Cerebellar cortex (tissue), 1 donor: ENCODE measurements around the gene HOXA4.

Experiments
- DNase-seq: peaks from one replicate; pipeline ENCODE4 v3.0.0-alpha.2; 2015; ENCODE audit warnings: low spot score

HOXA4 gene

DNA sequence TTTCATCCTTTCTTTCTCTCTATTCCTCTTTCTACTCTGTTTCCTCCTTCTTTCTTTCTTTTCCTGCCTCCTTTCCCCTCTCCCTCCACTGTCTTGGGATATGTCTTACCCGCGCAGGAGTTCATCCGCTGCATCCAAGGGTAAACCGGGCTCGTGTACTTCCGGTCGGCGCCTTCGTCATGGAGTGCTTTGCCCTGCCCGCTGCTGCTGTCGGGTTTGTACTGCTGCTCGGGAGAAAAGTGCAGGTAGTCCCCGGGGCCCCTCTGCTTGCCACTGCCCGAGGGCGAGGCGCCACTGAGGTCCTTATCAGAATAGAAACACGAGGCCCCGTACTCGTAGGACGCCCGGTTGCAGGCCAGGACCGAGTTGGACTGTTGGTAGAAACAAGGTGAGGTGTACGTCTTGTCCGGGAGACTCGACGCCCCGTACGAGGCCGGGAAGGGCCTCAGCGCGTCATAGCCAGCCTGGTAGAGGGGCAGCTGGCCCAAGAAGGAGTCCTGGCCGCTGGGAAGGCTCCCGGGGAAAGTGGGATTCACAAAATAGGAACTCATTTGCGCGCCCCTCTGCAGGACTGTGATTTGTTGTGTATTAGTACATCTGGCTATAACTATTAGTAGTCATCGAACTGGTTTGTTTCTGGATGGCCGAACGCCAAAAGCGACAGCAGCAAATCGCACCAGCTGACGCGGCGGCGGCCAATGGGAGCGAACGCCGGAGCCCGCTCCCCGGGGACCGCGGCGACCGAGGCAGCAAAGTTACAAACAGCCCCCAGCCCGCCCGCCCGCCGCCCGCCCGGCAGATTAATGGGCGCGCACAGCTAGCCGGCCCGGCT, 16.9 kb upstream of the HOXA4 start, which contains the start of gene HOXA6:
HOXA6 (minus strand) TSS at position 576 of the 832 bp plus-strand sequence; CDS start at position 551, 25 bp downstream.
- no peak for DNase-seq

DNA sequence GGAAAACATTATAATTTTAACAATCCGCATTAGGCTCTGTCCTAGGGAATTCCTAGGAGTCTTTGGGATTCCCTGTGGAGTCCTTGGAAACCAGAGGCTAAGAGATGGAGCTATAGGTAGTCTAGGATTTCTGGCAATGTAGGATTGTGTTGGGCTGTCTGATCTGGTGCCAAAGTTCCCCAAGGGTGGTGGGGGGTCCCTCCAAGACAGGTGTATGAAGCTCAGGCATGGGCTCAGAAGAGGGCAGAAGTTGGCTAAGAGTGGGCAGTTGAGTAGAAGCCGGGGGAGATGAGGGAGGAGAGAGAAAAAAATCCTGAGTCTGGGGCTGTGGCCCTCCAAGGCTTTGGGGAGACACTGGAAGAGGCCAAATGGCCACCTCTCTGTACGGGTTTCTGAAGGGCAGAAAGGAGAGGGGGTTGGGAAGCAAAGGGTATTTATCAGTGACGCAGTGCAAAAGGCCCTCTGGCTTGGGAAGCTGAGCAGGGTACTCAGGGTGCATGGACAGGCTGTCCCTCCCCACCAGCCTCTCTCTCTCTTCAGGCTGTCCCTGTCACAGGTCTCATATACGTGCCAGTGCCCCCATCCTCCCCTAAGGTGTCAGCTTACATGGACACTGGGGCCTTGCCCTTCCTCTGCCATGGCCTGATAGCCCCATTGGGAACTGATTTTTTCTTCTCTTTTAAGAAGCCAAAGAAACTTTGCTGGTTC, 16.1 kb upstream of the HOXA4 start:
- DNase-seq, result no peak

- DNase-seq, result no peak
These were observed 15.4 kb upstream of the HOXA4 start for GRCh38 chr7:27145914-27146412.

DNA sequence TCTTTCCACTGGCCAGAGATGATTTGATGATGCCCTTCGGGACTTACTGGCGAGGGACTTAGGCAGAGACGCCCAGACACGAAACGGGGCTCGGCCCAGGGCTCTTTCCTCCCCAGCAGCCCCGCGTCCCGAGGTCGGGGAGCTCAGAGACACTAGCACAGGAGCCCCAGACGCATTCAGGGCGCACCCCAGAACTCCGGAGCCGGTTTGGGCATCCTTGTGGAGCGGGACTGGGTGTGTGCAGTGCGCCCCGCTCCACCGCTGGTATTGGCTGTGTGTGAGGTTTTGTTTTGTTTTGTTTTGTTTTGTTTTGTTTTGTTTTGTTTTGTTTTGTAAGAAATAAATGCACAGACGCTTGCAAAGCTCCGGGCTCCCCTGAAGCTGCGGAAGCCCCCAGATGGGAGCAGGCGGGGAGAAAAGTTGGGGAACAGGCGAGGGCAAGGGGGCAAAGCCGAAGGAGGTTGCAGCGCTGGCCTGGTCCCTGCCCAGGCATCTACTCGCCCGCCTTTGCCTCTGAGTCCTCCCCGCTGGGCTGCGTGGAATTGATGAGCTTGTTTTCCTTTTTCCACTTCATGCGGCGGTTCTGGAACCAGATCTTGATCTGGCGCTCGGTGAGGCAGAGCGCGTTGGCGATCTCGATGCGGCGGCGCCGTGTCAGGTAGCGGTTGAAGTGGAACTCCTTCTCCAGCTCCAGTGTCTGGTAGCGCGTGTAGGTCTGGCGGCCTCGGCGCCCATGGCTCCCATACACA, 14.8 kb upstream of the HOXA4 start:
- no peak for DNase-seq

DNA sequence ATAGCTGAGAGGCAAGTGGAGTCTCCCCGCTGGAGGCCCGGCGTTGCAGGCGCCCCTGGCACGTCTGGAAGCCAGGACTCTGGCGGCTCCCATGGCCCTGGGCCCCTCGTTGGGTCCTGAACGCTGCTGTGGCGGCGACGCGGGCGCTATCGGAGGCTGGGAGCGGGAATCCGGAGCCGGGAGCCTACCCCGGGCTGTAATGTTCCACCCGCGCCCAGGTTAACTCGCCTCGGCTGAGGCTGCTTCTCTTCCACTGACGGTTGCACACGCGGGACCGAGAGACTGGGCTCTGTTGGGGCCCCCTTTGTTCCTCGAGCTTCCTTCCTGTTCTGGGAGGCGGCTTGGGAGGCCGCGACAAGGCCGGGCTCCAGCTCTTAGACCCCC, 14.2 kb upstream of the HOXA4 start:
- no peak for DNase-seq

GRCh38 chr7:27143950-27144780, 13.6 kb upstream of the HOXA4 start:
- no peak for DNase-seq

DNA sequence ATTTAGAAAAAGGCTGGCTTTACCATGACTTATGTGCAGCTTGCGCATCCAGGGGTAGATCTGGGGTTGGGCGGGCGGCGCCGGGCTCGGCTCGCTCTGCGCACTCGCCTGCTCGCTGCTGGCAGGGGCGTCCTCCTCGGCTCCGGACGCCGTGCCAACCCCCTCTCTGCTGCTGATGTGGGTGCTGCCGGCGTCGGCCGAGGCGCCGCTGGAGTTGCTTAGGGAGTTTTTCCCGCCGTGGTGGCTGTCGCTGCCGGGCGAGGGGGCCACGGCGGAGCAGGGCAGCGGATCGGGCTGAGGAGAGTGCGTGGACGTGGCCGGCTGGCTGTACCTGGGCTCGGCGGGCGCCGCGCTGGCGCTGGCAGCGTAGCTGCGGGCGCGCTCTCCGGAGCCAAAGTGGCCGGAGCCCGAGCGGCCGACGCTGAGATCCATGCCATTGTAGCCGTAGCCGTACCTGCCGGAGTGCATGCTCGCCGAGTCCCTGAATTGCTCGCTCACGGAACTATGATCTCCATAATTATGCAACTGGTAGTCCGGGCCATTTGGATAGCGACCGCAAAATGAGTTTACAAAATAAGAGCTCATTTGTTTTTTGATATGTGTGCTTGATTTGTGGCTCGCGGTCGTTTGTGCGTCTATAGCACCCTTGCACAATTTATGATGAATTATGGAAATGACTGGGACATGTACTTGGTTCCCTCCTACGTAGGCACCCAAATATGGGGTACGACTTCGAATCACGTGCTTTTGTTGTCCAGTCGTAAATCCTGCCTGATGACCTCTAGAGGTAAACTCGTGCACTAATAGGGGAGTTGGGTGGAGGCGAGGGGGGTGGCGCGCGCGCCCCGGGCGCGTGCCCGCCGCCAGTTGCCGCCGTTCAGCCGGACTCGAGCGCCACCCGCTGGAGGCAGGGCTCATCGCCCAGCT, 12.7 kb upstream of the HOXA4 start, which contains the start of gene HOXA5:
HOXA5 (minus strand) TSS at position 659 of the 927 bp plus-strand sequence; CDS start at position 585, 74 bp downstream.
- DNase-seq, result no peak

DNA sequence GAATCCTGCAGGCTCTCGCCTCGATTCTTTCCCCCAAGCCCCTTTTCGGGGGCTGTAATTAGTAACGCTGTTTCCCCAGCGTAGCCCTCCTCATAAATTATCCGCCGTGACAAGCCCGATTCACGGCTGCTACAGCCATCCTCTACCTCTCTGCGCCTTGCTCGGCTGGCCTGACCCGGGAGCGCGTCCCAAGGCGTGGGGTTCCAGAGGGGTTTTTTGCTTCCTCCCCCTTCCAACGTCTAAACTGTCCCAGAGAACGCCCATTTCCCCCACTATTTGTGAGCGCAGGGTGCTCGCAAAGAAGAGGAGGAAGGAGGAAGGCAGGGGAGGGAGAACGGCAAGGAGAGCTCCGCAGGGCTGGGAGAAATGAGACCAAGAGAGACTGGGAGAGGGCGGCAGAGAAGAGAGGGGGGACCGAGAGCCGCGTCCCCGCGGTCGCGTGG, 12.0 kb upstream of the HOXA4 start:
- no peak for DNase-seq

DNA sequence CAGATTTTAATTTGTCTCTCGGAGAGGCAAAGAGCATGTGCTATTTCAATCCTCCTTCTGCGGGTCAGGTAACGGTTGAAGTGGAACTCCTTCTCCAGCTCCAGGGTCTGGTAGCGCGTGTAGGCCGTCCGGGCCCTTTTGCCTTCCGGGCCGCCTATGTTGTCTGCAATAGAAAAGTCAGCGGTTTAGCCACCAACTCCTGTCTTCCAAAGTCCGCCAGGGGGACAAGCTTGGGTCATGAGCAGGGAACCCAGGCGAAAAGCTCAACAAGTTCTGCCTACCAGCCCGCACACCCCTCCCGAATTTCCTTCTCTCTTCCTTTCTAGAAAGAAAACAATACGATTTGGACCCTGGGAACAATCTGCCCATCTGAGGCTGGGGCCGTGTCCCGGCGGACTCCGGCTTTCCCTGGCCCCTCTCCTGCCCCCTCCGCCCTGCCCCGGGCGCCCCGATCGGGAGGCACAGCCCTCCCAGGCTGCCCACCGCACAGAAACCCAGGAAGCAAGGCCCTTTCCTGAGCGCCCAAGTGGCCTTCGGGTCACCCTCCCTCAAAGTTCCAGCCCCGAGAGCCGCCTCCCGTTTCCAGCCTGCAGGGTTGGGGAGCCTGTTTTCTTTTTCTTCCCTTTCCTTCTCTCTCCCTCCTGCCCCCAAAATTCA, 11.5 kb upstream of the HOXA4 start:
- no peak for DNase-seq

DNA sequence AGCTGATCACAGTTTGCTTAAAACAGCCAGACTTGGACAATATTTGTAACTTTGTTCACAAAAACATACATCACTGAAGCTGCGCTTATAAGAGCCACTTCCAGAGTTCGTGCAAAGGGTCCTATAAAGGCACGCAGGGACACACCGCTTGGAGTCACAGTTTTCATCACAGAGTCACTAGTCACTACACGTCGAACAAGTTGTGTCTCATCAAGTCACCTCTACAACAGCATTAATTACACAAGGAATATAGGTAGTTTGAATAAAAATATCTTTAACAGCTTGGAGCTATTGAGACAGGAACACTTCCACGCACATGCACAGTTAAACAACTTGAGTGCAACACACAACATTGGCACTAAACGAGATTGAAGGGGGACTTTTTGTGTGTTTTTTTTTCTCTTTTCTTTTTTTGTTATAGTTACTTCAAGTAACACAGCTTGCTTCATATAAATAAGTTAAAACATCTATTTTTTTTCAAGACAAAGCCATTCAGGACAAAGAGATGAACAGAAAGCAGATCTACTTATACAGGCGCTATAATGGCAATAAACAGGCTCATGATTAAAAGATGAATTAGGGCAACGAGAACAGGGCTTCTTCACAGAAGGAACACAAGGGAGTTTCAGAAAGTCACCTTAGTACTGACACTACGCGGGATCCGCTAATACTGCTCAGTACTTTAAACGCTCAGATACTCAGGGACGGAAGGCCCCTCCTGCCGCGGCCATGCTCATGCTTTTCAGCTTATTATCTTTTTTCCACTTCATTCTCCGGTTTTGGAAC, 10.8 kb upstream of the HOXA4 start:
- no peak for DNase-seq

DNA sequence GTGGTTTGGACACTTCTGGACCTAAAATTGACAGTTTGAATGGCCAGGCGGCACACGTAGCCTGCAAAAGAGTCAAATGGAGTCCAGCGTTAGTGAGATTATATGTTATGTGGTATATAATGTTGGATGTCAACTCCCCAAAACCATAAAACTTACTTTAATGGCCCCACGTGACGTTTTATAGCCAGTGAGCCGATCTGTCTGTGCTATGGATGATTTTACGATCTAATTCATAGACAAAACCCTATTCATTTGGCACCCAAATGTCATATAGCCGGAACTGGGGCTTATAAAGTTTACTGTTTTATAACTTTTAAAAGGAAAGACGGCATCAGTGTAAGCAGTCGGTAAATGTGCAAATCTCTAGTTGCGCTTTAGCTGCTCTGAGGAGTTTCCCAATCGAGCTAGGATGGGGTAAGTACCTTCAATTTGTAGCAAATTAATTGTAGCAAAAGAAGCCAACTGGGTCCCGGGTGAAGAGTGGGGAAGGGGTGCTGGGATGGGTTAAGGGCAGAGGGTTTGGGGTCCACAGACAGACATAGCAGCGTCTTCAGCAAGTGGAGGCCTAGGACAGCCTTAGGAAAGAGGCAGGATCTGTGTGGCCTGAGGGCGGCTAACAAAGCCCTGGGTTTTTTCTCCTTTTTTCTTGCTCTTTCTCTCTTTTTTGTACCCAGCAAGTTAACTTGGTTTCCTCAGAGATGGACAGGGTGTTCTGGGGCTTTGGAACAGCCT, 9.7 kb upstream of the HOXA4 start:
- no peak for DNase-seq

- no peak for DNase-seq
These were observed 9.0 kb upstream of the HOXA4 start for GRCh38 chr7:27139334-27140125.

DNA sequence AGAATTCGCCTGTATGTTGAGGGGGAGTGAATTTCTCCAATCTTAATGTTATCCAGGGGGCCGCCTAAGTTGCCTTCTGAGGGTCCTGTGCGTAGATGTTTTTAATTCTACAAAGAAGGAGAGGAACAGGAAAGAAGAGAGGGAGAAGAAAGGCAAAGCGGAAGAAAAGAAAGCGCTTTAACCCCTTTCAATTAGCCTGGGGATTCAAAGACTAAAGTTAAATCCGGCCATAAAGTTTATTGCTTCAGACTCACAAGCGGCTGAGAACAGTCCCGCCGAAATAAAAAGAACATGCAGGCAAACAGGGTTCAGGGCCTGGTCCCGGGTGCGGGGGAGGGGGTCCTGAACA, 8.4 kb upstream of the HOXA4 start:
- no peak for DNase-seq

DNA sequence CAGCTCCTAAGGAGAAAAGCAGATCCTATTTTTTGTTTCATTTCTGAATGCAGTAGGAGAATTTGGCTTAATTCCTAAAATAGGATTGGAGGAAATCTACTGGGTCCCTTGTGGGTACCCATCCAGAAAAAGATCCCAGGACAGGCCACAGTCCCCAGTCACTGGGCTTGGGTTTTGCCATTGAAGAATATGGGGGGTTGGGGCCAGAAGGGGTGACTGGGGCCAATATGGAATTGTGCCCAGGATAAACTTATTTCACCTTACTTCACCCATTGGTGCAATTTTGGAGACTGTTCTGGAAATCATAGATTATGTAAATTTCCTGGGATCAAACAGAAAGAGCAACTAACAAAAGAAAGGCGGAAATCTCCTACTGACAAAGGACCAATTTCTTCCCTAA, 7.9 kb upstream of the HOXA4 start:
- DNase-seq, result no peak

GRCh38 chr7:27137640-27138315, 7.2 kb upstream of the HOXA4 start:
- no peak for DNase-seq

DNA sequence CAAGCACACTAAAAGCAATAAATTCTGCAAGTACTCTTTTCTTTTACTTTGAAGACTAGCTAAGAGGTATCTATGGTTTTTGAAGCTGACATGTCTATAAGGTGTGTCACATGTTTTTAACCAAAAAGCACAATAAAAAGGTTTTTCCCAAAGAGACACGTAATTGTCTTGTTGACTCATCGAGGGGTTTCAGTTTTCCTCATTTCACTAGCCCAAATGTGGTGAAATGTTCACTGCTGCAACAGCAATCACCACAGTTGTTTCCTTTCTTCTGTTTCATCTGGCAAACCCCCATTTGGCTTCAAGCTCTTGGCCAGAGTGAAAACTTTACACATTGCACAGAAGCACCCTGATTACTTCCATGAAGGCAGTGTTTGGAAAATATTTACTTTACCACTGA, 3.8 kb upstream of the HOXA4 start:
- DNase-seq, result no peak
